Activated naive CD8-positive, alpha-beta T cell treated with anti-CD3 and anti-CD28 coated beads, Interleukin-2, amount 10 ng/mL, durations not matched to agents 7 days and 5 days (primary cell): Measurements from ENCODE around the gene TRERF1. TPM values are rescaled to one million over a fixed set of nuclear protein-coding genes. Genes with fewer than 3 reads are reported as not detected.

Source experiments
- ATAC-seq: fragments of 150-1000 bp; cut with Tn5 transposase; one replicate; pipeline ENCODE4 v1.10.0; 2021; ENCODE audit warnings: low read depth, moderate library complexity
- POLR2A ChIA-PET: fragments of 350-600 bp; sonication (Branson Sonifier 250); formaldehyde crosslinking; loops from one replicate; lab custom pipeline; 2021; ENCODE audit warnings: antibody characterized with exemption; lab: Charles Lee
- DNase-seq: peaks from one replicate; pipeline ENCODE4 v3.0.0; 2021
- H3K27ac Mint-ChIP-seq: one replicate; pipeline ENCODE4 v1.8.0; 2022; ENCODE audit warnings: mild to moderate bottlenecking, mixed read lengths
- H3K27me3 Mint-ChIP-seq: one replicate; pipeline ENCODE4 v1.8.0; 2022; ENCODE audit warnings: mild to moderate bottlenecking, moderate library complexity, mixed read lengths
- H3K36me3 Mint-ChIP-seq: one replicate; pipeline ENCODE4 v1.8.0; 2021; ENCODE audit warnings: mild to moderate bottlenecking, mixed read lengths
- H3K4me1 Mint-ChIP-seq: one replicate; pipeline ENCODE4 v1.8.0; 2021; ENCODE audit warnings: mixed read lengths
- H3K4me3 Mint-ChIP-seq: one replicate; pipeline ENCODE4 v1.8.0; 2022; ENCODE audit warnings: mild to moderate bottlenecking, moderate library complexity, mixed read lengths
- H3K9me3 Mint-ChIP-seq: one replicate; pipeline ENCODE4 v1.8.0; 2021; ENCODE audit warnings: mixed read lengths
- total RNA-seq, 2 experiments: library from RNA; stranded (reverse); gene quantifications; one replicate each; pipeline ENCODE4 v1.2.3, GENCODE V29; 2021

TRERF1 gene
- total RNA-seq, 2 experiments from 2014 or later = 21.4 to 21.6 TPM

DNA sequence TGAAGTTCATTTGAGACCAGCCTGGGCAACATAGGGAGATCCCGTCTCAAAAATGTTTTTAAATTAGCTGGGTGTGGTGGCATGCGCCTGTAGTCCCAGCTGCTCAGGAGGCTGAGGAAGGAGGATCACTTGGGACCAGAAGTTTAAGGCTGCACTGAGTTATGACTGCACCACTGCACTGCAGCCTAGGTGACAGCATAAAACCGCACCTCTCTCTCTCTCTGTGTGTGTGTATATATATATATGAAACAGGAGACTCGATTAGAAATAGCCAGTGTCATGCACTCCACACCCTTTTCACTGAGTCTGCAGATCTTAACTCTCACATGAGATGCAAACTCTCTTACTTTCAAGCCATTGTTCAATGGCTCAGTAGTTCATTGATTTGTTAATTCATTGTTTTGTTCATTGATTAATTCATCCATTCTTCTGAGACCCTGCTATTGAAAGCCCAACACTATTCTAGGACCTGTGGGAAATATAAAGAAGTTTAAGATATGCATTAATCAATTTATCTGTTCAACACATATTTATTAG, 181.7 kb downstream of the TRERF1 start:
- H3K27ac Mint-ChIP-seq = peak overlapping the region; percentile 81

GRCh38 chr6:42269553-42269952, 182.2 kb downstream of the TRERF1 start:
- peaks cover 29% of the 10 kb centered on the region for H3K36me3 Mint-ChIP-seq
- no peaks in the 10 kb centered on the region for H3K9me3 Mint-ChIP-seq
- H3K4me1 Mint-ChIP-seq = peaks cover 16% of the 10 kb centered on the region
- H3K27me3 Mint-ChIP-seq = no peaks in the 10 kb centered on the region
- H3K27ac Mint-ChIP-seq = peak overlapping the region; percentile 81
- ATAC-seq = peak; percentile 97
- DNase-seq = peak; percentile 59
- POLR2A ChIA-PET = interaction anchor here (0.8 to 1.6 kb wide), 2 partner anchors 10 to 179 kb away, joined by 3 read pairs; no protein-coding TSS in a partner anchor
- H3K4me3 Mint-ChIP-seq = peak overlapping the region; percentile 45

More for the DNA sequence above, 181.7 kb downstream of the TRERF1 start:
- no peaks in the 10 kb centered on the region for H3K27me3 Mint-ChIP-seq
- H3K9me3 Mint-ChIP-seq = no peaks in the 10 kb centered on the region
- H3K36me3 Mint-ChIP-seq = peaks cover 28% of the 10 kb centered on the region
- H3K4me1 Mint-ChIP-seq = peaks cover 16% of the 10 kb centered on the region
- DNase-seq (no peak), ATAC-seq (no peak)
- POLR2A ChIA-PET = interaction anchor here (0.8 to 1.6 kb wide), 2 partner anchors 10 to 179 kb away, joined by 3 read pairs; no protein-coding TSS in a partner anchor
- H3K4me3 Mint-ChIP-seq = peak overlapping the region; percentile 45

- peak overlapping the region; percentile 9 for H3K27ac Mint-ChIP-seq
- ATAC-seq = no peak
- H3K9me3 Mint-ChIP-seq = no peaks in the 10 kb centered on the region
- peaks cover 16% of the 10 kb centered on the region for H3K4me1 Mint-ChIP-seq
- no peak overlapping the region for H3K4me3 Mint-ChIP-seq
- peaks cover 30% of the 10 kb centered on the region for H3K36me3 Mint-ChIP-seq
- DNase-seq = no peak
- no peaks in the 10 kb centered on the region for H3K27me3 Mint-ChIP-seq
- POLR2A ChIA-PET = interaction anchor here (1.6 to 1.7 kb wide), 2 partner anchors 180 to 184 kb away, joined by 3 to 5 read pairs; no protein-coding TSS in a partner anchor
These were observed 182.9 kb downstream of the TRERF1 start for GRCh38 chr6:42268835-42269204.

DNA sequence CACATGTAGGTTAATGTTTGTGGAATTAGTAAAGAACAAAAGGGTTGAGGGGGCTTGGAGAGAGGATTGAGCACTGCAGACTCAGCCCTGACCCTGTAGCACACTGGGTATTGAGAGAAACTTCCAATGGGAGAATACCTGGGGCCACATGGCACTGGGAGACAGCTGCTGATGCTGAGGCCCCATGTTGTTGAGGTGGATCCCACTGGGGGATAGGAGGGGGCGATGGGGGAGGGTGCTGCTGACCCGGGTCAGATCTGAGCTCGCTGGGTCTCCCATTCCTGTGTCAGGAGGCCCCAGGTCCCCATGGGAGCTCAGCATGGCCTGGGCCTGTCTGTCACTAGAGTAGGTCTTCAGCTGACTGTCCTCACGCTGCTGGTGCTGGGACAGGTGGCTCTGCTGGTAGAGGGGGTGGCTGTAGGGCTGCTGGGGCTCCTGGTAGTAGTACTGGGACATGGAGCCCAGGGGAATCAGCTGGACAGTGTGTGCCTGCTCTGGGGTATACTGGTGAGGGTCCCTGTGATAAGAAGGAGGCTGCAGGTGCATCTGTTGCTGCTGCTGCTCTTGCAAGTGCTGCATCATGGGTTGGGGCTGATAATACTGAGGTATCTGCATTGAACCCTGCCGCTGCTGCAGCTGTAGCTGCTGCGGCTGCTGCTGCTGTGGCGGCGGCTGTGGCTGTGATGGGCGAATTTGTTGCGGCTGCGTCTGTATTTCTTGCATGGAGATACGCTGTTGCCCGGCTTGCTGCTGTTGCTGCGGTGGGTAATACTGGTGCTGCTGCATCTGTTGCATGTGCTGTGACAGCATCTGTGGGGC, 183.5 kb downstream of the TRERF1 start:
- H3K4me3 Mint-ChIP-seq = no peak overlapping the region
- no peaks in the 10 kb centered on the region for H3K9me3 Mint-ChIP-seq
- H3K27ac Mint-ChIP-seq = peak overlapping the region; percentile 9
- peaks cover 16% of the 10 kb centered on the region for H3K4me1 Mint-ChIP-seq
- no peaks in the 10 kb centered on the region for H3K27me3 Mint-ChIP-seq
- DNase-seq = no peak
- ATAC-seq = no peak
- peaks cover 28% of the 10 kb centered on the region for H3K36me3 Mint-ChIP-seq
- POLR2A ChIA-PET = interaction anchor here (0.8 to 1.7 kb wide), 2 partner anchors 26 to 184 kb away, joined by 3 to 5 read pairs; no protein-coding TSS in a partner anchor

DNA sequence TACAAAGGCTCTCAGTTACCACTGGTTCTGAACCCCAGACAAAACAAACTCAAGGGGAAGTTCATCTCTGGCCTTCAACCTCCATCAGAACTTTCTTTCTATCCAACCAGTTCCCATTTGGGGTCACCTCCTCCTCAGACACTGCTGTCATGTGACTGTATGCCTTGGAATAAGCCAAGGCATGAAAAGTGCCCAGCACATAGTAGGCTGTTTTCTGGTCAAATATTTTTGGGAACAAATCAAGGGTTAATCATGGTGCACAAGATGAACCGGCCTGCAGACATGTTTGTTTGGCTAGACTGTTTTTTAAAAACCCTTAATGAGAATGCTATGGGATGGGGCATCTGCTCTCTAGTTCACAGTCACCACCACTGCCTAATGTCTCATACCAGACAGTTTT, 185.2 kb downstream of the TRERF1 start:
- Mint-ChIP-seq H3K27me3 (no peaks in the 10 kb centered on the region), H3K27ac (no peak overlapping the region), H3K4me1 (peaks cover 19% of the 10 kb centered on the region), H3K9me3 (no peaks in the 10 kb centered on the region), H3K36me3 (peaks cover 26% of the 10 kb centered on the region), H3K4me3 (no peak overlapping the region)
- ATAC-seq (no peak), DNase-seq (no peak)
- POLR2A ChIA-PET = no interaction called here

- peaks cover 22% of the 10 kb centered on the region for H3K36me3 Mint-ChIP-seq
- no peaks in the 10 kb centered on the region for H3K27me3 Mint-ChIP-seq
- POLR2A ChIA-PET = interaction anchor here (1.0 kb wide), 1 partner anchor 13 kb away, joined by 3 read pairs; no protein-coding TSS in a partner anchor
- H3K9me3 Mint-ChIP-seq = no peaks in the 10 kb centered on the region
- no peak overlapping the region for H3K4me3 Mint-ChIP-seq
- H3K4me1 Mint-ChIP-seq = peaks cover 17% of the 10 kb centered on the region
- DNase-seq (no peak), ATAC-seq (no peak)
- no peak overlapping the region for H3K27ac Mint-ChIP-seq
These were observed 186.8 kb downstream of the TRERF1 start for GRCh38 chr6:42264852-42265390.

DNA sequence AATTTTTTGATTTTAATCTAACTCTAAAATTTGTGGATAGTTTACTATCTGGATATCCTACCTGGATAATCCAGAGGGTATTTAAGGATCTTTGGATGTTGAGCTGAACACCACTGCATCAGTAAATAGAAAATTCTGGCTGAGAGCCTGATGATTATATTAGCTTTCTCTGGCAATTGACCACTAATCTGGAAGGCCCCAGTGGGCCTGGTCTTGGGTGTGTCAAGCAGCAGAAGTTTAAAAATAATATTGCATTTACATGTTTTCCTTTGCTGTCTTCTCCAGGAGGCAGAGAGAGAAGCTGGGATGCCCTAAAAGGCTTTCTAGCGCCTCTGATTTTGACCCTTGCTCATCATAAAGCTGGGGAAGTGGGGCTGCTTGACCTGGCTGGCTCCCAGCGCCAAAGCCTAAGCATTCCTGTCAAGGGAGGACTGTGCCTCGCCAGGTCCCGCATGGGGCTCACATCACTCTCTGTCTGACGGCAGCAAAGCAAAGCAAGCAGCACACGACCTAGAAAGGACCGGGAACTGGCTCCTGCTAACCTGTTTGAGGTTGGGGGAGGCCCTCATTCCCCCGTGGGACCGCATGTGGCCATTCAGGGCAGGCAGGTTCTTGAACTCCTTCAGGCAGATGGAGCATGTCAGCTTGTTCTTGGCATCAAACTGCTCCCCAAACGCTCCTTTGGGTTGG, 187.4 kb downstream of the TRERF1 start:
- POLR2A ChIA-PET = interaction anchor here (1.0 kb wide), 1 partner anchor 14 kb away, joined by 3 read pairs; no protein-coding TSS in a partner anchor
- H3K27ac Mint-ChIP-seq = no peak overlapping the region

GRCh38 chr6:42263165-42263728, 188.5 kb downstream of the TRERF1 start:
- DNase-seq = no peak
- Mint-ChIP-seq H3K4me1 (peaks cover 5% of the 10 kb centered on the region), H3K9me3 (no peaks in the 10 kb centered on the region), H3K27me3 (no peaks in the 10 kb centered on the region), H3K4me3 (no peak overlapping the region), H3K27ac (no peak overlapping the region), H3K36me3 (peaks cover 11% of the 10 kb centered on the region)
- no peak for ATAC-seq
- POLR2A ChIA-PET = no interaction called here

More for the DNA sequence above, 187.4 kb downstream of the TRERF1 start:
- Mint-ChIP-seq H3K4me3 (no peak overlapping the region), H3K9me3 (no peaks in the 10 kb centered on the region), H3K4me1 (peaks cover 11% of the 10 kb centered on the region), H3K27me3 (no peaks in the 10 kb centered on the region), H3K36me3 (peaks cover 18% of the 10 kb centered on the region)
- DNase-seq = no peak
- no peak for ATAC-seq

- H3K9me3 Mint-ChIP-seq = no peaks in the 10 kb centered on the region
- no peaks in the 10 kb centered on the region for H3K27me3 Mint-ChIP-seq
- no peak overlapping the region for H3K27ac Mint-ChIP-seq
- peaks cover 5% of the 10 kb centered on the region for H3K4me1 Mint-ChIP-seq
- peak; percentile 65 for ATAC-seq
- POLR2A ChIA-PET = interaction anchor here (0.9 to 1.4 kb wide), 2 partner anchors 141 to 286 kb away, joined by 3 to 6 read pairs; no protein-coding TSS in a partner anchor
- H3K4me3 Mint-ChIP-seq = no peak overlapping the region
- no peak for DNase-seq
- H3K36me3 Mint-ChIP-seq = peaks cover 10% of the 10 kb centered on the region
These were observed 190.8 kb downstream of the TRERF1 start for GRCh38 chr6:42260972-42261371.

DNA sequence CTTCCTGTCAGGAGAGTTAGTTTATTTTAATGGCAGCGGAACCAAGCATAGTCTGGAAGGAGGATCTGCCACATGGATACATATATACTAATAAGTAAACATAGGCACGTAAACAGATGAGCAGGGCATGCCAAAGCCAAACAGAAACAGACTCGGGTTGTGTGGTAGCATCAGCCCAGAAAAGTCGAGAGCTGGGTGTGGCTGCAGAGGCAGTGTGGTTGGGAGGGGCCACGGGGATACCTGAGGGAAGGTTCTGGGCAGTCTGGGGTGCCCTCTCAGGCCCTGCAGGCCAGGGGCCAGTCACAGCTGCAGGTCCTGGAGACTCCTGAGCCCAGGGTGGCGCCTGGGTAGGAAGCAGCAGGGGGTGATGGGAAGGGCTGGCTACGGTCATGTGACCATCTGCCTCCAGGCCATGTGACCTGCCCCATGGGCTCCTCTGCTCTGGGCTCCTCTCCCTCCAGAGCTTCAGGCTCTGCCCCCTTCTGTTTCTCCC, 191.3 kb downstream of the TRERF1 start:
- Mint-ChIP-seq H3K27ac (no peak overlapping the region), H3K4me1 (peaks cover 5% of the 10 kb centered on the region), H3K27me3 (no peaks in the 10 kb centered on the region), H3K4me3 (no peak overlapping the region), H3K9me3 (no peaks in the 10 kb centered on the region), H3K36me3 (peaks cover 10% of the 10 kb centered on the region)
- ATAC-seq (peak; percentile 20), DNase-seq (no peak)
- POLR2A ChIA-PET = interaction anchor here (0.9 to 1.4 kb wide), 2 partner anchors 142 to 287 kb away, joined by 3 to 6 read pairs; no protein-coding TSS in a partner anchor

DNA sequence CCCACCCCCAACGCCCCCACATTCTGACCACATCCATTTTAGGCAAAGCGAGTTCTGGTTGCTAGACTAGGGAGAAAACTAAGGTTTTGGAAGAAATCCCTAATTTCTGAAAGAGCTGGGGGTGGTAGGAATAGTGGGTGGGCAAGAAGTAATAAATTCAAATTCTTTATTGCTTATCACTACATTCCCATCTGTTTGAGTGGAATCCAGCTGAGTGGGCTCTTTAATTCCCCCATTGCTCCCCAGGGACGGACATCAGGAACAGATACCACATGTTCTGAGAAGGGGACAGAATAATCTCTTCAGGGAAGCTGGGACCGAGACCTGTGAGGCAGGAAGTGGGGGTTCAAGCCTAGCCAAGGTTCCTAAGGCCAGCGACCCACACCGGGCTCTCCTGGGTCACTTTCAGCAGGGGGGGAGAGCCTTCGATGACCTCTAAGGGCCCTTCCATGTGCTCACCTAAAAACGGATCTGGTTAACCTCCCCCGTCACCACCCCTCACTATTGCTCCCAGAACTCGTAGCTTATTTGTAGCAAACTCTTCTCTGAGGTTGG, 191.8 kb downstream of the TRERF1 start:
- Mint-ChIP-seq H3K27me3 (no peaks in the 10 kb centered on the region), H3K9me3 (no peaks in the 10 kb centered on the region), H3K36me3 (peaks cover 12% of the 10 kb centered on the region), H3K4me1 (peaks cover 5% of the 10 kb centered on the region), H3K27ac (no peak overlapping the region), H3K4me3 (no peak overlapping the region)
- ATAC-seq (no peak), DNase-seq (no peak)
- POLR2A ChIA-PET = interaction anchor here (1.4 kb wide), 1 partner anchor 287 kb away, joined by 6 read pairs; no protein-coding TSS in a partner anchor

GRCh38 chr6:42259286-42259685, 192.4 kb downstream of the TRERF1 start:
- H3K9me3 Mint-ChIP-seq = no peaks in the 10 kb centered on the region
- DNase-seq = no peak
- POLR2A ChIA-PET = no interaction called here
- peaks cover 5% of the 10 kb centered on the region for H3K4me1 Mint-ChIP-seq
- no peak for ATAC-seq
- no peak overlapping the region for H3K27ac Mint-ChIP-seq
- no peak overlapping the region for H3K4me3 Mint-ChIP-seq
- no peaks in the 10 kb centered on the region for H3K27me3 Mint-ChIP-seq
- H3K36me3 Mint-ChIP-seq = peaks cover 10% of the 10 kb centered on the region
